HL-60 (cell line): ENCODE measurements around the gene MORC4.

Source experiments
- CTCF ChIP-seq: IDR thresholded peaks from one replicate; pipeline ENCODE4 v1.5.1; 2011; ENCODE audit warnings: low read length, control low read depth, inconsistent platforms; ENCODE audit not compliant: insufficient read depth
- GABPA ChIP-seq: IDR thresholded peaks from 2 replicates; pipeline ENCODE4 v1.6.1; 2012; ENCODE audit warnings: low read depth
- POLR2AphosphoS5 ChIP-seq: IDR thresholded peaks from 2 replicates; pipeline ENCODE4 v1.6.1; 2012; ENCODE audit warnings: low read depth
- REST ChIP-seq: IDR thresholded peaks from 2 replicates; pipeline ENCODE4 v1.6.1; 2012; ENCODE audit warnings: low read depth; ENCODE audit not compliant: insufficient replicate concordance

- no peak for TF ChIP-seq CTCF
- no peak for TF ChIP-seq POLR2AphosphoS5
- no peak for TF ChIP-seq REST
- TF ChIP-seq GABPA, result no peak
These were observed 49.6 kb downstream of the MORC4 start for GRCh38 chrX:106950381-106950780.
